GM19328 (cell line): Measurements from ENCODE around the gene SLC22A9.
"Not testable (repeated sequence)": the region's sequence is repeated elsewhere in the genome, so short reads cannot be mapped to it uniquely, and the experiment has no call there.

ENCODE experiments used
- ATAC-seq: cut with Tn5 transposase; IDR thresholded peaks from one replicate; pipeline ENCODE4 v1.9.1; 2021; ENCODE audit warnings: mild to moderate bottlenecking, moderate library complexity; ENCODE audit not compliant: unreplicated experiment

The SLC22A9 gene

DNA sequence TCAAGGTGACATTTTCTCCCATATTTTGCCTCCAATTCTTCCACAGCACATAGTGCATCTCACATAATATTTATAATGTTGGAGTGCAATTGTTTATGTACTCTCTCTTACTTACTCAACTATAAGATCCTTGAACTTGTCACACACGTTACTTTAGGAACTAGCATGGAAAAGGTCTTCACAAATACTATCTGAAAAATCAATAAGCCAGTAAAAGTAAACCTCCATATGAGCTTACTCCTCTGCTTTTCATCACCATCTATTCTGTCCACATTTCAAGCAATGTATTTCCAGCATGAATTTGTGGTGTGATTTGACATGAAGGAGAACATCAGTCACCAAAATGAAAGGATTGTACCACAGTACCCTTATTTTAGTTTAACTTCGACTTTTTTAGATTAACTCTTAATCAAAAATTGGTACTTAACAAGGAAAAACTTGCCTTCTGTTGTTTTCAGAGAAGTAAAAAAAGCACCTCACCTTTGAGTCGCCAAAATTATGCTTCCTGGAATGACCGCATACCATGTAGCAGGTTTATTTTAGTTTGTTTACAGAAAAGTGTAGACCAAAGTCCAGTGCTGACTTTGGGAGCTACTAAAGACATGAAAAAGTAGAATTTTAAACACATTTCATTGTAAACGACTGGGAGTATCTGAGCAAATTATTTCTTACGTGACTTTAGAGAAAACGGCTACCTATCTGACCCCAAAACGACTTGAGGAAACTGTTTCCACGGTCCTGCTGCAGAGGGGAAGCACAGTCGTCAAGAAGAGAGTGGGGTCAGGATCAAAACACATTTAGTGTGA, at the start of gene SLC22A9:
SLC22A9 (plus strand) TSS at position 621 of the 806 bp plus-strand sequence. CDS start 272 bp downstream, outside the sequence.
- no peak for ATAC-seq

DNA sequence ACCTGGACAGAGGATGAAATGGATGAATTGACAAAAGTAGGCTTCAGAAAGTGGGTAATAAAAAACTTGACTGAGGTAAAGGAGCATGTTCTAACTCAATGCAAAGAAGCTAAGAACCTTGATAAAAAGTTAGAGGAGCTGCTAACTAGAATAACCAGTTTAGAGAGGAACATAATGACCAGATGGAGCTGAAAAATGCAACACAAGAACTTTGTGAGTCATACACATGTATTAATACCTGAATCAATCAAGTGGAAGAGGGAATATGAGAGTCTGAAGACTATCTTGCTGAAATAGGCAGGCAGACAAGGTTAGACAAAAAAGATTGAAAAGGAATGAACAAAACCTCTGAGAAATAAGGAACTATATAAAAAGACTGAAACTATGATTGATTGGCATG, 47.9 kb upstream of the SLC22A9 start:
- no peak for ATAC-seq

DNA sequence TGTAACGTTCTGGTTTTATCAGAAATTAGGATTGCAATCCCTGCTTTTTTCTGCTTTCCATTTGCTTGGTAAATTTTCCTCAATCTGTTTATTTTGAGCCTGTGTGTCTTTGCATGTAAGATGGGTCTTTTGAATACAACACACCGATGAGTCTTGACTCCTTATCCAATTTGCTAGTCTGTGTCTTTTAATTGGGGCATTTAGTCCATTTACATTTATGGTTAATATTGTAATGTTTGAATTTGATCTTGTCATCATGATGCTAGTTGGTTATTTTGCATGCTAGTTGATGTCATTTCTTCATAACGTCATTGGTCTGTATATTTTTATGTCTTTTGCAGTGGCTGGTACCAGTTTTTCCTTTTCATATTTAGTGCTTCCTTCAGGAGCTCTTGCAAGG, 34.5 kb upstream of the SLC22A9 start:
- not testable (repeated sequence) for ATAC-seq

DNA sequence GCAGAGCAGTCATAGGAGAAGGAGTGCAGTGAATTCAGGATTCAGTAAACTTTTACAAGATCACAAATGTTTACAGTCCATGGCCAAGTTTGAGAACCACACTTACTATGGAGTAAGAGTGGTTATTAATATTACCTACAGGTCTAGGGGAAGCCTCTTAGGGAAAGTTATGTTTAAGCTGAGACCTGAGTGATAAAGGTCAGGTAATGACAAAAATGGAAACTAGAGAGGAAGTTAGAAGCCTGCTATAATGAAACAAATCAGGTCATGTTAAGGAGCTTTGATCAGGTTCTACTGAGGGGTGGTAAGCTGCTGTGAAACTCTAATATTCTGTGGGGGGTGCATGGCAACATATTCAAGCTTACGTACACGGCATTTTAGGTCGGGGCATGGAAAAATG, 32.5 kb upstream of the SLC22A9 start:
- ATAC-seq, result no peak

DNA sequence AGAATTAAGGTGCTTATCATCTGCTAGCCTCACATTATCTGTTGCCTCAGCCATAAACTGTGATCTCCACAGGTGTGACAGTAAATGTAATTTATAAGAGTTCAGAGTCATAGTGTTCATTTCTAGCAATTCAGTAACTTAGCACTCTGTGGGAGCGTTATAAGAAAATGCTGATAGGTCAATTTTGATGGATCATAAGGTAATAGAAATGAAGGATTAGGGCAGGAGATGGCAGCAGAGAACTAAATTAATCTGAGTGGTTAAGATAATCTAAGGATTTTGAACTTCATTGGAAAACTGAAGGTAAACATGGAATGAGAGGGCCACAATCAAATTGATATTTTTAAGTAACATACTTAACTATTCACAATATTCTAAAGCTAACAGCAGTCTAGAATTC, 26.5 kb upstream of the SLC22A9 start:
- ATAC-seq, result no peak

DNA sequence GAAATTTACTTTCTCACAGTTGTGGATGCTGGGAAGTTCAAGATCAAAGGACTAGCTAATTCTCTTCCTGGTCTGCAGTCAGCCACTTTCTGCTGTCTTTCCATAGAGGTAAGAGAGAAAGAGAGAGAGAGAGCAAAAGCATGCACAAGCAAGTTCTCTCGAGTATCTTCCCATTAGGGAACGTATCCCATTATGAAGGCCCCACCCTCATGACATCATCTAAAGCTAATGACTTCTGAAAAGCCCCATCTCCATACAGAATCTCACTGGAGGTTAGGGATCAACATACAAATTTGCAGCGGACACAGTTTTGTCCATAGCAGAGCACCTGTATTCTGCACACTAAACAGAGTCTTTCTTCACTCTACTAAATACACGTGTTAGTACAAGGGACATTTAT, 17.4 kb upstream of the SLC22A9 start:
- no peak for ATAC-seq

DNA sequence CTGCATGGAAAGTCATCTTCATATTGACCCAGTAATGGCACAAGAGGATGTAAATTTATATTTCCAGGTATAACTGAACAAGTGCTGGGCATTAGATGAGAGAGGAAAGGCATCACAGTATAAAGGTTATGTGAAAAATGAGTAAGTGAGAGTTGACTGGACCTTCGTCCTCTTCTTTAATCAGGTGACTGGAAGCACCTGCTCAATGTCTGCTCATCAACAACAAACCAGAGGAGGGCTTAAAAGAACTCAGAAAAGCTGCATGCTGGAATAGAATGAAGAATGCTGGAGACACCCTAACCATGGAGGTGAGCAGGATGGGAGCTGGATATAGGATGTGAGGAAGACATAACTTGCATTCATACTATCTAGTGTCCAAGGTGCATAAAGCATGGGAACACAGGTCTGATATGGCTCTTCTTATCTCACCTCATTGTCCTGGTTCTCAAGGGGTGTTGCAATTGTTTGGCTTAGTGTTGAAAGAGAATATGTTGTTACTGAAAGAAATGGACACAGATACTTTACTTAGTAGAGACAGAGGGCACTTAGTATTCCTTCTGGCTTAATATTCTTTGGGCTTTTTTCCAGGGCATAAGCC, 7.3 kb upstream of the SLC22A9 start:
- no peak for ATAC-seq

DNA sequence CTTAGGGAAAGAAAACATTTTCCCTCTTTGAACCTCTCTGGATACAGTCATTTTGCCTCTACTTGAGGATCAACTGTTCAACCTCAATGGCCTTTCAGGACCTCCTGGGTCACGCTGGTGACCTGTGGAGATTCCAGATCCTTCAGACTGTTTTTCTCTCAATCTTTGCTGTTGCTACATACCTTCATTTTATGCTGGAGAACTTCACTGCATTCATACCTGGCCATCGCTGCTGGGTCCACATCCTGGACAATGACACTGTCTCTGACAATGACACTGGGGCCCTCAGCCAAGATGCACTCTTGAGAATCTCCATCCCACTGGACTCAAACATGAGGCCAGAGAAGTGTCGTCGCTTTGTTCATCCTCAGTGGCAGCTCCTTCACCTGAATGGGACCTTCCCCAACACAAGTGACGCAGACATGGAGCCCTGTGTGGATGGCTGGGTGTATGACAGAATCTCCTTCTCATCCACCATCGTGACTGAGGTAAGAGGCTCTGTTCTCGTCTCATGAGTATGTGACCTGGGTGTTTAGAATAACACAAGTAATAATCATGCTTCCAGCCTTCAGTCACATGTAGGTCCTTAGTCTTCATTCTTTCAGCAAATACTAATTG, 495 bp downstream of the SLC22A9 start:
- no peak for ATAC-seq

DNA sequence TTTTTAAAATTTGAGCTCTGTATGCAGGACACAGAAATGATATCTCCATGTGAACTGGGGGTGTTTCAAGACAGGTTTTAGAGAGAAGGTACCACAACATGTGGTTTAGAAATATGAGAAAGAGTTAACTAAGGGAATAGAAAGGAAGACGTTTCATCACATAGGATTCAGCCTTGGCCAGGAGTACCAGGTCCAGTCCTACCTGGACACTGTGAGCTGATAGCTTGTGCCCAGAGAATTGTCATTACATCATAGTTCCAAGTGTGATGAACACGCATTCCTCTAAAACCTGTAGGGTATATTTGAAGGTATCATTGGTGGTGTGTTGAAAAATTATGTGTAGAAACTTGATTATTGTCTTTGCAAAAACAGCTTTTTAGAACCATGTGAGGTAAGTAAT, 1.8 kb downstream of the SLC22A9 start:
- no peak for ATAC-seq

DNA sequence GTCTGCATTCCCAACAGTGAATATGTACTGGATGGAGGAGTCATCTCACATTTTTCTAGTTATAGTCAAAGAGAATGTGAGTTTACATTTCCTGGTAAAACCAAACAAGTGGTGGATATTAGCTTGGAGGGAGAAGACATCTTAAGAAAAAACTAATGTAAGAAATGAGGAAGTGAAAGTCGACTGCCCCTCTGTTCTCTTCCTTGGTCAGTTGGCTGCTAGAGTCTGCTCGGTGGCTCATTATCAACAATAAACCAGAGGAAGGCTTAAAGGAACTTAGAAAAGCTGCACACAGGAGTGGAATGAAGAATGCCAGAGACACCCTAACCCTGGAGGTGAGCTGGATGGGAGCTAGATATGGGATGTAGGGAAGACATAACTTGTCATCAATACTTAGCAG, 5.8 kb downstream of the SLC22A9 start:
- no peak for ATAC-seq

DNA sequence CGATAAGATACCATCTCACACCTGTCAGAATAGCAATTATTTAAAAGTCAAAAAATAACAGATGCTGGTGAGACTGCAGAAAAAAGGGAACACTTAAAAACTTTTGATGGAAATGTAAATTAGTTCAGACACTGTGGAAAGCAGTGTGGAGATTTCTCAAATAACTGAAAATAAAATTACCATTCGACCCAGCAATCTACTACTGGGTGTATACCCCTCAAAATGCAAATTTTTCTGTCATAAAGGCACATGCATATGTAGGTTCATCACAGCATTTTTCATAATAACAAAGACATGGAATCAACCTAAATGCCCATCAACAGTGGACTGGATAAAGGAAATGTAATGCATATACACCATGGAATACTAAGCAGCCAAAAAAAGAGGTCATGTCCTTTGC, 10.5 kb downstream of the SLC22A9 start:
- ATAC-seq, result no peak

DNA sequence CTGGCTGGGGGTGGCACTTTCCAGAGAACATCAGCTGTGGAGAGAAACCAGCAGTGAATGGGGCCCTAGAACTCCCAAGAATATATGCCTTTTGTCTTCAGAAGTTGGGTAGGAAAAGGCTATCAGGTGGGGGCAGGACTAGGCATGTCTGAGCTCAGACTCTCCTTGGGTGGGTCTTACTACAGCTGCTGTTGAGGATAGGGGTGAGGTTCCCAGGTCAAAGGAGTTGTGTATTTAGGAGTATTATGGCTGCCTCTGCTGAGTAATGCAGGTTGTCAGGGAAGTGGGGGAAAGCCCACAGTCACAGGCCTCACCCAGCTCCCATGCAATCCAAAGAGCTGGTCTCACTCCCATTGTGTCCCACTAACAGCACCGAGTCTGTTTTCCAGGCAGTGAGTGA, 26.1 kb downstream of the SLC22A9 start:
- ATAC-seq, result no peak

DNA sequence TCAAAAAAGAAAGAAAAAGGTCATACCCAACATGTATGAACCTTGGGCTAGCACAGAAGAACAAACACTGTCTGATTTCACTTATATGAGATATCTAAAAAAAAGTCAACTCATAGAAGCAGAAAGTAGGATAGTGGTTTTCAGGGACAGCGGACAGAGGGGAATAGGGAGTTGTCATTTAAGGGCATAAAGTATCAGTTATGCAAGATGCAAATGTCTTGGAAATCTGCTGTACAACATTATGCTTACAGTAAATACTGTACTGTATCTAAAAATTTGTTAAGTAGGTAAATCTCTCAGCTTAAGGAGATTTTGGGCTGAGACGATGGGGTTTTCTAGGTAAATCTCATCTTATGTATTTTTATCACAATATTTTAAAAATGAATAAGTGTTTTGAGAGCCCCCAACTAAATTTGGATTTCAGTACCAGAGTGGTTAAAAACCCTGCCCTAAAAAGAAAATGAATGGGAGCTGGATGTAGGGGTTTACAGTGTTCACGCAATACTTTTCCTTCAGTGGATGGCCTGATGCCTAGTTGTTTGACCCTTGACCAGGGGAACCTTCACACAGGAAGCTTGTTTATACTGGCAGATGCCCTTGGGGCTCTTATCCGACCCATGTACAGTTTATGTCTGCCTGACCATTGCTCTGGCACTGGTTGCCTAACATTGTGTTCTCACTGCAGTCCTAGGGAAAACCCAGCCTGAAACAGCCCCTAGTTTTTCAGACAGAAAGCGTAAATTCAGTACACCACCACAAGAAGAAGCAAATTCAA, 34.8 kb downstream of the SLC22A9 start:
- ATAC-seq, result no peak

DNA sequence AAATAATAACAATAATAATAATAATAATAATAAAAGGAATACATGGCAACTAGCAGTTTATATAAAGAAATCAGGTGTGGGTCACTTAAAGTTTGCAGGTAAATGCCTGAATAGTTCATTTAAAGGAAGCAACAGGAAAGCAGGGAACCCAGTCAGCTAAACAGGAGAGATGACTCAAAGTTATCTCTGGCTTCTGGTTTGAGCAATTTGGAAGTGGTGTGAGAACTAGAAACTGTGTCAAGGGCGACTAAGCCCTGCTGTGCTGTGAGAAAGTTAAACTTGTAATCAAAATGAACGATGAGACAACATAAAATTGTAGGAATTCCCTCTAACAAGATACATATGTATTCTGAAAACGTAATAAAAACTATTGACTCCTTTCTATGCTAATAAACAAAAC, 35.5 kb downstream of the SLC22A9 start:
- ATAC-seq, result no peak

DNA sequence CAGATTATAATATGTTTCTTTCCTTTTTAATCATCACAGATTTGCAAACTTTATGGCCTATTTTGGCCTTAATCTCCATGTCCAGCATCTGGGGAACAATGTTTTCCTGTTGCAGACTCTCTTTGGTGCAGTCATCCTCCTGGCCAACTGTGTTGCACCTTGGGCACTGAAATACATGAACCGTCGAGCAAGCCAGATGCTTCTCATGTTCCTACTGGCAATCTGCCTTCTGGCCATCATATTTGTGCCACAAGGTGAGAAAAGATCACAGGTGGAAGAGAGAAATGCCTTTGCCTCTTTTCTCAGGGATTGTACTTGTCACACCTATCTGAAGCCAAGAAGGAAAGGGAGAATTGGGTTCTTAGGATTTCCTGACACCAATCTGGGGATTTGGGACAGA, 36.9 kb downstream of the SLC22A9 start:
- no peak for ATAC-seq

DNA sequence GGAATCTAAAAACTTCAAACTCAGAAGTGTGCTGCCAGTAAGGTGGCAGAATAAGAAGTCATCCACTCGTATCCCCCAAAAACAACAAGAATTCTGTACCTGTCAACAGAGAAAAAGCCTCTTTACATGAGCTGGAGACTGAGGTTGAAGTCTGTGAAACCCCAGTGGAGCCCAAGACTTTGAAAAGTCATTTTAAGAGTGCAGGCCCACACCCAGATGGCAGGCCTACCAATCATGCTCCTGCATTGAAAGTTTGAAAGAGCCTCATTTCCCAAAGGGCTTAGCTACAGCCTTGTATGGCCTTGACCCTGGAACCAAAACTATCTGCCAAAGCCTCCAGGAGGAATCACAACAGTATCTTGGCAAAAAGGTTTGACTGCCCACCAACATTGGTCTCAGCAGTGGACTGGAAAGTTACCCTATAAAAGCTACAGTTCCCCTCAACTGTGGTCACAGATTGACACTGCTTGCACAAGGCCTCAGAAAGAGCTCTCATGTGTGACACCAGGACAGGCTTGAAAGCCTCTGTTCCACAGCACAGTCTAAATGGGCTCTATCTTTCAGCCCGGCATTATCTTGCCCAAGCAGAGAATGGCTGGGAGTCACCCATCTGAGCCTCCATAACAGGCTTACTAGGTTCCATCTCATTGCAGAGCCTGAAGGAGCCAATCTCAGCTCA, 47.7 kb downstream of the SLC22A9 start:
- no peak for ATAC-seq

DNA sequence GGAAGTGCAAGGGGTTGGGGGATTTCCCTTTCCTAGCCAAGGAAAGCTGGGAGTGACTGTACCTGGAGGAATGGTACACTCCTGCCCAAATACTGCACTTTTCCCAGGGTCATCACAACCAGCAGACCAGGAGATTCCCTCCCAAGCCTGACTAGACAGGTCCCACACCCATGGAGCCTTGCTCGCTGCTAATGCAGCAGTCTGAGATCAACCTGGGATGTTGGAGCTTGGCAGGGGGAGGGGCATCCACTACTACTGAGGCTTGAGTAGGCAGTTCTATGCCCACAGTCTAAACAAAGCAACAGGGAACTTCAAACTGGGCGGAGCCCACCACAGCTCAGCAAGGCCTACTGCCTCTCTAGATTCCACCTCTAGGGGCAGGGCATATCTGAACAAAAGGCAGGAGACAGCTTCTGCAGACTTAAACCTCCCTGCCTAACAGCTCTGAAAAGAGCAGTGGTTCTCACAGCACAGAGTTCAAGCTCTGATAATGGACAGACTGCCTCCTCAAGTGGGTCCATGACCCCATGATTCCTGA, 58.5 kb downstream of the SLC22A9 start:
- ATAC-seq, result no peak

DNA sequence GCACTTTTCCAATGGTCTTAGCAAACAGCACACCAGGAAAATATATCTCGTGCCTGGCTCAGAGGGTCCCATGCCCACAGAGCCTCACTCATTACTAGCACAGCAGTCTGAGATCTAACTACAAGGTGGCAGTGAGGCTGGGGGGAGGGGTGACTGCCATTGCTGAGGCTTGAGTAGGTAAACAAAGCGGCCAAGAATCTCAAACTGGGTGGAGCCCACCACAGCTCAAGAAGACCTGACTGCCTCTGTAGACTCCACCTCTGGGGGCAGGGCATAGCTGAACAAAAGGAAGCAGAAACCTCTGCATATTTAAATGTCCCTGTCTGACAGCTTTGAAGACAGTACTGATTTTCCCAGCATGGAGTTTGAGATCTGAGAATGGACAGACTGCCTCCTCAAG, 61.1 kb downstream of the SLC22A9 start:
- ATAC-seq, result not testable (repeated sequence)

DNA sequence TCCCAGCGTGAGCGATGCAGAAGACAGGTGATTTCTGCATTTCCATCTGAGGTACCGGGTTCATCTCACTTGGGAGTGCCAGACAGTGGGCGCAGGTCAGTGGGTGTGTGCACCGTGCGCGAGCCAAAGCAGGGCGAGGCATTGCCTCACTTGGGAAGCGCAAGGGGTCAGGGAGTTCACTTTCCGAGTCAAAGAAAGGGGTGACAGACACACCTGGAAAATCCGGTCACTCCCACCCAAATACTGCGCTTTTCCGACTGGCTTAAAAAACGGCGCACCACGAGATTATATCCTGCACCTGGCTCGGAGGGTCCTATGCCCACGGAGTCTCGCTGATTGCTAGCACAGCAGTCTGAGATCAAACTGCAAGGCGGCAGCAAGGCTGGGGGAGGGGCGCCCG, 65.8 kb downstream of the SLC22A9 start:
- ATAC-seq, result not testable (repeated sequence)

DNA sequence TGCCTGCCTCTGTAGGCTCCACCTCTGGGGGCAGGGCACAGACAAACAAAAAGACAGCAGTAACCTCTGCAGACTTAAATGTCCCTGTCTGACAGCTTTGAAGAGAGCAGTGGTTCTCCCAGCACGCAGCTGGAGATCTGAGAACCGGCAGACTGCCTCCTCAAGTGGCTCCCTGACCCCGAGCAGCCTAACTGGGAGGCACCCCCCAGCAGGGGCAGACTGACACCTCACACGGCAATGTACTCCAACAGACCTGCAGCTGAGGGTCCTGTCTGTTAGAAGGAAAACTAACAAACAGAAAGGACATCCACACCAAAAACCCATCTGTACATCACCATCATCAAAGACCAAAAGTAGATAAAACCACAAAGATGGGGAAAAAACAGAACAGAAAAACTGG, 66.2 kb downstream of the SLC22A9 start:
- ATAC-seq, result not testable (repeated sequence)

DNA sequence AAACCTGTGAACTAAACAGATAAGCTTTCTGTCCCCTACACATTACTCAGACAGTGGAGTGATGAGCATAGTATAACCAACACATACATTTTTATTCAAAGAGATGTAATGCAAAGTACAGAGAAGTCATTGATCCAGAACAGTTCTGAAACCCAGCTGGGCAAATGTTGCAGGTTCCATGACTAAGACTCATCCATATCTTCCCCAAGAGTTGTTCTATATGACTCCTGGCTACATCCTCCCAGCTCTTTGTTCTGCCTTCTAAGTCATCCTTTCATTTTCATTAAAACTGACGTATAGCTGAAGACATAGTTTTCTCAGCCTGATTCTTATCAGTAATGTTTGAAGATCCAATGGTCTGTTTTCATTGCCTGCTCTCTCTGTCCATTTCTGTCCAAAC, 74.1 kb downstream of the SLC22A9 start:
- ATAC-seq, result no peak
